Stimulated activated naive CD8-positive, alpha-beta T cell treated with anti-CD3 and anti-CD28 coated beads, Interleukin-15, Interleukin-2, amounts not matched to agents 100 ng/mL and 50 ng/mL, for 24 hours (primary cell): ENCODE results near the gene IL2RA.

Experiments
- H3K27ac Mint-ChIP-seq: one replicate; pipeline ENCODE4 v1.8.0; 2021; ENCODE audit warnings: mild to moderate bottlenecking, mixed read lengths
- H3K27me3 Mint-ChIP-seq: one replicate; pipeline ENCODE4 v1.8.0; 2021; ENCODE audit warnings: mixed read lengths
- H3K36me3 Mint-ChIP-seq: one replicate; pipeline ENCODE4 v1.8.0; 2021; ENCODE audit warnings: low read depth, mixed read lengths
- H3K4me1 Mint-ChIP-seq: one replicate; pipeline ENCODE4 v1.8.0; 2021; ENCODE audit warnings: low read depth, mixed read lengths
- H3K4me3 Mint-ChIP-seq: one replicate; pipeline ENCODE4 v1.8.0; 2021; ENCODE audit warnings: mild to moderate bottlenecking, mixed read lengths
- H3K9me3 Mint-ChIP-seq: one replicate; pipeline ENCODE4 v1.8.0; 2021; ENCODE audit warnings: mixed read lengths

Gene IL2RA

GRCh38 chr10:6055929-6056328, 6.2 kb downstream of the IL2RA start:
- Mint-ChIP-seq H3K27ac (peak overlapping the region; percentile 97), H3K4me3 (peak overlapping the region; percentile 90), H3K9me3 (no peaks in the 10 kb centered on the region), H3K27me3 (no peaks in the 10 kb centered on the region), H3K36me3 (peaks cover 87% of the 10 kb centered on the region), H3K4me1 (peaks cover 79% of the 10 kb centered on the region)

GRCh38 chr10:6054884-6055283, 7.3 kb downstream of the IL2RA start:
- Mint-ChIP-seq H3K27ac (peak overlapping the region; percentile 97), H3K36me3 (peaks cover 87% of the 10 kb centered on the region), H3K9me3 (no peaks in the 10 kb centered on the region), H3K4me1 (peaks cover 89% of the 10 kb centered on the region), H3K27me3 (no peaks in the 10 kb centered on the region), H3K4me3 (peak overlapping the region; percentile 82)

- H3K27ac Mint-ChIP-seq, result peak overlapping the region; percentile 97
- peak overlapping the region; percentile 82 for H3K4me3 Mint-ChIP-seq
- peaks cover 87% of the 10 kb centered on the region for H3K36me3 Mint-ChIP-seq
- peaks cover 96% of the 10 kb centered on the region for H3K4me1 Mint-ChIP-seq
- H3K9me3 Mint-ChIP-seq, result no peaks in the 10 kb centered on the region
- H3K27me3 Mint-ChIP-seq, result no peaks in the 10 kb centered on the region
Observed at GRCh38 chr10:6053816-6054631, 8.1 kb downstream of the IL2RA start.

- Mint-ChIP-seq H3K27me3 (no peaks in the 10 kb centered on the region), H3K4me1 (peaks cover 96% of the 10 kb centered on the region), H3K36me3 (peaks cover 87% of the 10 kb centered on the region), H3K9me3 (no peaks in the 10 kb centered on the region), H3K4me3 (peak overlapping the region; percentile 85), H3K27ac (peak overlapping the region; percentile 98)
Observed at GRCh38 chr10:6053303-6053702, 8.9 kb downstream of the IL2RA start.

- peaks cover 85% of the 10 kb centered on the region for H3K36me3 Mint-ChIP-seq
- peaks cover 94% of the 10 kb centered on the region for H3K4me1 Mint-ChIP-seq
- peak overlapping the region; percentile 98 for H3K27ac Mint-ChIP-seq
- peak overlapping the region; percentile 85 for H3K4me3 Mint-ChIP-seq
- H3K27me3 Mint-ChIP-seq, result no peaks in the 10 kb centered on the region
- H3K9me3 Mint-ChIP-seq, result no peaks in the 10 kb centered on the region
Observed at GRCh38 chr10:6052247-6053221, 9.6 kb downstream of the IL2RA start.

GRCh38 chr10:6050801-6051445, 11.2 kb downstream of the IL2RA start:
- Mint-ChIP-seq H3K27me3 (no peaks in the 10 kb centered on the region), H3K36me3 (peaks cover 85% of the 10 kb centered on the region), H3K27ac (peak overlapping the region; percentile 98), H3K4me1 (peaks cover 93% of the 10 kb centered on the region), H3K9me3 (no peaks in the 10 kb centered on the region), H3K4me3 (peak overlapping the region; percentile 85)

- Mint-ChIP-seq H3K27ac (peak overlapping the region; percentile 98), H3K4me3 (peak overlapping the region; percentile 85), H3K9me3 (no peaks in the 10 kb centered on the region), H3K36me3 (peaks cover 88% of the 10 kb centered on the region), H3K27me3 (no peaks in the 10 kb centered on the region), H3K4me1 (peaks cover 97% of the 10 kb centered on the region)
Observed at GRCh38 chr10:6049031-6049400, 13.2 kb downstream of the IL2RA start.

GRCh38 chr10:6048281-6049030, 13.7 kb downstream of the IL2RA start:
- Mint-ChIP-seq H3K9me3 (no peaks in the 10 kb centered on the region), H3K36me3 (peaks cover 89% of the 10 kb centered on the region), H3K4me1 (peaks cover 97% of the 10 kb centered on the region), H3K27ac (peak overlapping the region; percentile 98), H3K27me3 (no peaks in the 10 kb centered on the region), H3K4me3 (peak overlapping the region; percentile 85)

GRCh38 chr10:6047847-6048246, 14.3 kb downstream of the IL2RA start:
- peaks cover 97% of the 10 kb centered on the region for H3K4me1 Mint-ChIP-seq
- no peaks in the 10 kb centered on the region for H3K9me3 Mint-ChIP-seq
- peak overlapping the region; percentile 85 for H3K4me3 Mint-ChIP-seq
- H3K27ac Mint-ChIP-seq, result peak overlapping the region; percentile 98
- H3K27me3 Mint-ChIP-seq, result no peaks in the 10 kb centered on the region
- peaks cover 91% of the 10 kb centered on the region for H3K36me3 Mint-ChIP-seq

- Mint-ChIP-seq H3K27ac (peak overlapping the region; percentile 96), H3K4me1 (peaks cover 97% of the 10 kb centered on the region), H3K27me3 (no peaks in the 10 kb centered on the region), H3K4me3 (peak overlapping the region; percentile 71), H3K9me3 (no peaks in the 10 kb centered on the region), H3K36me3 (peaks cover 93% of the 10 kb centered on the region)
Observed at GRCh38 chr10:6046773-6047611, 15.2 kb downstream of the IL2RA start.

GRCh38 chr10:6045878-6046772, 16.0 kb downstream of the IL2RA start:
- no peaks in the 10 kb centered on the region for H3K27me3 Mint-ChIP-seq
- peaks cover 97% of the 10 kb centered on the region for H3K4me1 Mint-ChIP-seq
- peak overlapping the region; percentile 96 for H3K27ac Mint-ChIP-seq
- H3K9me3 Mint-ChIP-seq, result no peaks in the 10 kb centered on the region
- peaks cover 98% of the 10 kb centered on the region for H3K36me3 Mint-ChIP-seq
- peak overlapping the region; percentile 71 for H3K4me3 Mint-ChIP-seq

- Mint-ChIP-seq H3K36me3 (peaks cover 98% of the 10 kb centered on the region), H3K9me3 (no peaks in the 10 kb centered on the region), H3K27ac (peak overlapping the region; percentile 96), H3K27me3 (no peaks in the 10 kb centered on the region), H3K4me1 (peaks cover 96% of the 10 kb centered on the region), H3K4me3 (peak overlapping the region; percentile 71)
Observed at GRCh38 chr10:6045314-6045848, 16.8 kb downstream of the IL2RA start.
